CD14-positive monocyte (primary cell): ENCODE data around the gene UQCRH. TPM values are rescaled to one million over a fixed set of nuclear protein-coding genes. Genes with fewer than 3 reads are reported as not detected.

ENCODE experiments used
- DNase-seq, 3 donors: peaks; one replicate each; pipeline ENCODE4 v3.0.0-alpha.2; 2011 to 2022
- H2AFZ ChIP-seq: 2 replicates; pipeline ENCODE4 v1.6.0; 2012; ENCODE audit warnings: mild to moderate bottlenecking, low read depth, low read length, inconsistent platforms; ENCODE audit not compliant: insufficient read depth, poor library complexity, severe bottlenecking
- H3K27ac ChIP-seq, 2 donors: 1 replicate in 1 of 2; 2 replicates in 1 of 2; pipeline ENCODE4 v1.5.1; 2012 to 2013; ENCODE audit warnings: low read length in 2 of 2, control low read depth in 1 of 2, inconsistent platforms in 1 of 2, low read depth in 1 of 2, mild to moderate bottlenecking in 1 of 2
- H3K27me3 ChIP-seq, 2 donors: one replicate each; pipeline versions ENCODE4 v1.6.0 to v1.6.1; 2011 to 2013; ENCODE audit warnings: low read length in 2 of 2; ENCODE audit not compliant: control insufficient read depth in 2 of 2, insufficient read depth in 2 of 2
- H3K36me3 ChIP-seq, 2 donors: replicated peaks in 1 of 2; 1 replicate in 1 of 2; 2 replicates in 1 of 2; pipeline versions ENCODE4 v1.5.1 to v1.6.1; 2012 to 2013; ENCODE audit warnings: low read length in 2 of 2, control low read depth in 1 of 2, inconsistent platforms in 1 of 2, mild to moderate bottlenecking in 1 of 2; ENCODE audit not compliant: insufficient read depth in 2 of 2, control insufficient read depth in 1 of 2
- H3K4me1 ChIP-seq, 2 donors: 1 replicate in 1 of 2; 2 replicates in 1 of 2; pipeline versions ENCODE4 v1.5.1 to v1.6.1; 2012 to 2013; ENCODE audit warnings: low read length in 2 of 2, control low read depth in 1 of 2, inconsistent platforms in 1 of 2, mild to moderate bottlenecking in 1 of 2, moderate library complexity in 1 of 2; ENCODE audit not compliant: insufficient read depth in 2 of 2, control insufficient read depth in 1 of 2
- H3K4me2 ChIP-seq: replicated peaks from 2 replicates; pipeline ENCODE3; 2012; ENCODE audit warnings: low read length, moderate library complexity, mild to moderate bottlenecking; ENCODE audit not compliant: poor library complexity, severe bottlenecking; ENCODE audit errors: extremely low read depth
- H3K4me3 ChIP-seq, 3 experiments: fragments of 200-600 bp in 1 of 3; sonication (generic) in 1 of 3; replicated peaks in 1 of 3; 1 replicate in 2 of 3; 2 replicates in 1 of 3; pipeline ENCODE4 v1.5.1; 2011 to 2013; ENCODE audit warnings: low read length in 3 of 3, mild to moderate bottlenecking in 3 of 3, control low read depth in 2 of 3, low read depth in 2 of 3, inconsistent platforms in 1 of 3, moderate library complexity in 1 of 3
- H3K79me2 ChIP-seq: 2 replicates; pipeline ENCODE4 v1.6.0; 2012; ENCODE audit warnings: mild to moderate bottlenecking, control low read depth, inconsistent platforms, low read length, moderate library complexity; ENCODE audit not compliant: insufficient read depth
- H3K9ac ChIP-seq: 2 replicates; pipeline ENCODE4 v1.6.0; 2017; ENCODE audit warnings: low read length, mild to moderate bottlenecking; ENCODE audit not compliant: insufficient read depth, poor library complexity, severe bottlenecking
- H3K9me3 ChIP-seq, 2 donors: replicated peaks in 1 of 2; 1 replicate in 1 of 2; 2 replicates in 1 of 2; pipeline versions ENCODE4 v1.5.1 to v1.6.1; 2012 to 2013; ENCODE audit warnings: low read length in 2 of 2, control low read depth in 1 of 2; ENCODE audit not compliant: control insufficient read depth in 1 of 2, insufficient read depth in 1 of 2
- H4K20me1 ChIP-seq: 2 replicates; pipeline ENCODE4 v1.6.0; 2012; ENCODE audit warnings: mild to moderate bottlenecking, low read length, control low read depth, moderate library complexity; ENCODE audit not compliant: insufficient read depth
- H3K27ac Mint-ChIP-seq, 7 donors: one replicate each; pipeline ENCODE4 v1.8.0; 2020; ENCODE audit warnings: mild to moderate bottlenecking in 7 of 7, mixed read lengths in 7 of 7, moderate library complexity in 6 of 7, inconsistent platforms in 2 of 7
- H3K27me3 Mint-ChIP-seq, 3 donors: one replicate each; pipeline ENCODE4 v1.8.0; 2021 to 2022; ENCODE audit warnings: low read depth in 3 of 3, mild to moderate bottlenecking in 3 of 3, mixed read lengths in 3 of 3, moderate library complexity in 3 of 3, inconsistent platforms in 1 of 3
- H3K36me3 Mint-ChIP-seq, 2 donors: one replicate each; pipeline ENCODE4 v1.8.0; 2020; ENCODE audit warnings: mixed read lengths in 2 of 2, inconsistent platforms in 1 of 2, mild to moderate bottlenecking in 1 of 2
- H3K4me1 Mint-ChIP-seq: one replicate; pipeline ENCODE4 v1.8.0; 2020; ENCODE audit warnings: mild to moderate bottlenecking, mixed read lengths
- H3K4me3 Mint-ChIP-seq, 2 donors: one replicate each; pipeline ENCODE4 v1.8.0; 2020; ENCODE audit warnings: mild to moderate bottlenecking in 2 of 2, mixed read lengths in 2 of 2, moderate library complexity in 1 of 2
- H3K9me3 Mint-ChIP-seq, 7 donors: one replicate each; pipeline ENCODE4 v1.8.0; 2020 to 2022; ENCODE audit warnings: mixed read lengths in 7 of 7, mild to moderate bottlenecking in 6 of 7, moderate library complexity in 6 of 7, inconsistent platforms in 2 of 7
- WGBS: methylation state at CpG from one replicate; pipeline ENCODE4 v1.1.5; 2013; ENCODE audit warnings: missing lambda C conversion rate; ENCODE audit not compliant: insufficient coverage; 5-methylcytosine and 5-hydroxymethylcytosine counted together
- intact Hi-C, 2 donors: fragments of 100-400 bp; cut with micrococcal nuclease; formaldehyde crosslinking; loops; one replicate each; pipeline versions ENCODE4 v1.15.0 to v1.15.1; 2023
- polyA plus RNA-seq, 3 donors: library from polyadenylated mRNA; depleted of rRNA in 1 of 3; unstranded in 2 of 3; stranded (reverse) in 1 of 3; fragments of 300-500 nt in 2 of 3; fragments of >200 nt in 1 of 3; fragmentation: Illumina TruSeq in 2 of 3; gene quantifications; 1 replicate in 2 of 3; 2 replicates in 1 of 3; pipeline ENCODE4 v1.2.3, GENCODE V29; 2012 to 2021
- TF ChIP-seq, protein P1 (sequence below): fragments of 200-600 bp; IDR thresholded peaks from one replicate; pipeline ENCODE4 v1.8.0; 2022; ENCODE audit warnings: antibody characterized with exemption, mild to moderate bottlenecking

UQCRH gene
- polyA plus RNA-seq, 3 donors: 261 to 341 (median 266) TPM

DNA sequence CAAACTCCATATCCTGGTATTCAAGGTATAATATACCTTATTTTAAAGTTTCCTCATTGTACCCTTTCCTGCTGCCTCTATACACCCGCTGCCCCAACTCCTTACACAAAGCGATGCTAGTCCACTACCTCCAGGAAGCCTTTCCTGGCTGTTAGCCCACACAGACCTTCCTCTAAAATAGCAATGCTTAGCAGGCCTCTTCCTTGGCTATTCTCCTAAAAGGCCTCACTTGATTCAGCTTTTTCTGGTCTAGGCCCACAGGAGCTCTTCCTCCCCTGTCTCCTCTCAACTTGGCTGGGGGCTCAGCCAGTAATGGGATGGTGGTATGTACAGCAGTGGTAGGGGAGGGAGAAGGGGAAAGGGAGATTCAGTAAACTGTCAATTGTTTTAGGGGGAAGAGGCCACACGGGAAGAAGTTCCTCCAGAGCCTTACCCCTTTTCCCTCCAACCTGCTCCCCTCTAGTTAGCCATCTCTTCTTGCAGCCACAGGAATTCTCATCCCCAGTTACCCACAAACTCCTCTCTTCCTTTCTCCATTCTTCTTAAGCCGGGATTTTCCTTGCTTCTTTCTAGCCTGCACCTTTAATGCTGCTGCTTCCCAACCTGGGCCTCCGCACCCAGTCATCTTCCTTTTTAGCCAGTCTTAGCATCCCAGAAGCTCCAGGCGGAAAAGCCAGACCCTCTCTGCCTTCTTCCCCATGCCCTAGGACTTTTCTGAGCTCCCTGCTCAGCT is 2.7 kb upstream of the UQCRH start:
- peaks cover 27 to 35% of the 10 kb centered on the region in 2 donors for H3K4me1 ChIP-seq
- peak overlapping the region; percentile 95 for H2AFZ ChIP-seq
- no peak for DNase-seq
- H3K79me2 ChIP-seq: peaks cover 79% of the 10 kb centered on the region
- peaks cover 33% of the 10 kb centered on the region for H4K20me1 ChIP-seq
- peaks cover 20 to 28% of the 10 kb centered on the region in 2 donors for H3K36me3 ChIP-seq
- WGBS: 42% methylated on average over 5 of the region's 6 CpGs
- H3K27me3 ChIP-seq: no peaks in the 10 kb centered on the region
- H3K36me3 Mint-ChIP-seq: peaks cover 21 to 26% of the 10 kb centered on the region in 2 donors
- no peaks in the 10 kb centered on the region for H3K9me3 Mint-ChIP-seq
- H3K9me3 ChIP-seq: no peaks in the 10 kb centered on the region
- TF ChIP-seq, protein P1, sequence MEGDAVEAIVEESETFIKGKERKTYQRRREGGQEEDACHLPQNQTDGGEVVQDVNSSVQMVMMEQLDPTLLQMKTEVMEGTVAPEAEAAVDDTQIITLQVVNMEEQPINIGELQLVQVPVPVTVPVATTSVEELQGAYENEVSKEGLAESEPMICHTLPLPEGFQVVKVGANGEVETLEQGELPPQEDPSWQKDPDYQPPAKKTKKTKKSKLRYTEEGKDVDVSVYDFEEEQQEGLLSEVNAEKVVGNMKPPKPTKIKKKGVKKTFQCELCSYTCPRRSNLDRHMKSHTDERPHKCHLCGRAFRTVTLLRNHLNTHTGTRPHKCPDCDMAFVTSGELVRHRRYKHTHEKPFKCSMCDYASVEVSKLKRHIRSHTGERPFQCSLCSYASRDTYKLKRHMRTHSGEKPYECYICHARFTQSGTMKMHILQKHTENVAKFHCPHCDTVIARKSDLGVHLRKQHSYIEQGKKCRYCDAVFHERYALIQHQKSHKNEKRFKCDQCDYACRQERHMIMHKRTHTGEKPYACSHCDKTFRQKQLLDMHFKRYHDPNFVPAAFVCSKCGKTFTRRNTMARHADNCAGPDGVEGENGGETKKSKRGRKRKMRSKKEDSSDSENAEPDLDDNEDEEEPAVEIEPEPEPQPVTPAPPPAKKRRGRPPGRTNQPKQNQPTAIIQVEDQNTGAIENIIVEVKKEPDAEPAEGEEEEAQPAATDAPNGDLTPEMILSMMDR: no peak
- peak overlapping the region; percentile 88 to 94 for H3K27ac ChIP-seq
- H3K4me1 Mint-ChIP-seq: peaks cover 34% of the 10 kb centered on the region
- peak overlapping the region; percentile 97 for H3K9ac ChIP-seq
- peak overlapping the region; percentile 51 to 99 (median 95) for H3K27ac Mint-ChIP-seq
- intact Hi-C loops: loop anchor here in 1 of 2 donors (5.0 kb wide), 2 partner anchors 41 to 54 kb away; partner anchors contain the start of genes NSUN4 and RAD54L
- peak overlapping the region; percentile 97 to 99 for H3K4me3 Mint-ChIP-seq
- peak overlapping the region; percentile 99 for H3K4me2 ChIP-seq
- peaks cover 0 to 2% (median 0%) of the 10 kb centered on the region in 3 donors for H3K27me3 Mint-ChIP-seq
- H3K4me3 ChIP-seq: peak overlapping the region in 2 of 3 experiments; percentile 97 to 99

DNA sequence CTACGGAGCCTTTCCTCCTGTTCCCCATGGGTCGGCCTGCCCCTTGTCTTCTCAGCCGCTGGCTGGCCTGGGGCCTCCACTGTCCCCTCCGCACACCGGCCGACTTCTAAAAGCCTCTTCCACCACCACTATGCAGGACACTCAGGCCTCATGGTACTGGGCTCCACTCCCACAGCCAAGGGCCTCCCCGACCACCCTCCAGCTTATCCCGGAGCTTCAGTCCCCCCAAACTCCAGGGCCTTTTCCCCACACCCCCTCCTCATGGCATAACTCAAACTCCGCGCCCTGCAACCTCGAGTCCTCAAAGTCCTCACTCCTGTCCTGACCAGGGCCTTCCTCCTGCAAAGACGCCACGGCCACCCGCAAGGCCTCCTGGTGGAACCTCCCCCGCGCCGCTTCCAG is 2.1 kb upstream of the UQCRH start:
- no peaks in the 10 kb centered on the region for H3K9me3 Mint-ChIP-seq
- no peak for DNase-seq
- Histone ChIP-seq H3K27ac (peak overlapping the region; percentile 88 to 94), H3K9me3 (no peaks in the 10 kb centered on the region), H4K20me1 (peaks cover 33% of the 10 kb centered on the region), H2AFZ (peak overlapping the region; percentile 95), H3K4me3 (peak overlapping the region; percentile 91 to 99 (median 97)), H3K79me2 (peaks cover 85% of the 10 kb centered on the region), H3K9ac (peak overlapping the region; percentile 97), H3K4me1 (peaks cover 27 to 35% of the 10 kb centered on the region in 2 donors), H3K27me3 (no peaks in the 10 kb centered on the region), H3K36me3 (peaks cover 17 to 23% of the 10 kb centered on the region in 2 donors), H3K4me2 (peak overlapping the region; percentile 99)
- H3K4me1 Mint-ChIP-seq: peaks cover 34% of the 10 kb centered on the region
- H3K27ac Mint-ChIP-seq: peak overlapping the region; percentile 51 to 99 (median 95)
- 21% methylated on average over 10 of the region's 17 CpGs for WGBS
- H3K27me3 Mint-ChIP-seq: peaks cover 0 to 2% (median 0%) of the 10 kb centered on the region in 3 donors
- peak overlapping the region; percentile 97 to 99 for H3K4me3 Mint-ChIP-seq
- TF ChIP-seq, protein P1: no peak
- H3K36me3 Mint-ChIP-seq: peaks cover 17 to 26% of the 10 kb centered on the region in 2 donors
- intact Hi-C loops: loop anchor here in 1 of 2 donors (5.0 kb wide), 2 partner anchors 41 to 54 kb away; partner anchors contain the start of genes NSUN4 and RAD54L
